Stimulated activated CD8-positive, alpha-beta memory T cell treated with anti-CD3 and anti-CD28 coated beads, Interleukin-15, amount 100 ng/mL, for 24 hours (primary cell): ENCODE results near the gene AKAP12.
"Not testable (repeated sequence)": the region's sequence is repeated elsewhere in the genome, so short reads cannot be mapped to it uniquely, and the experiment has no call there.

Experiments
- DNase-seq: peaks from one replicate; pipeline ENCODE4 v3.0.0-alpha.2; 2020; ENCODE audit warnings: low read depth

AKAP12 gene

DNA sequence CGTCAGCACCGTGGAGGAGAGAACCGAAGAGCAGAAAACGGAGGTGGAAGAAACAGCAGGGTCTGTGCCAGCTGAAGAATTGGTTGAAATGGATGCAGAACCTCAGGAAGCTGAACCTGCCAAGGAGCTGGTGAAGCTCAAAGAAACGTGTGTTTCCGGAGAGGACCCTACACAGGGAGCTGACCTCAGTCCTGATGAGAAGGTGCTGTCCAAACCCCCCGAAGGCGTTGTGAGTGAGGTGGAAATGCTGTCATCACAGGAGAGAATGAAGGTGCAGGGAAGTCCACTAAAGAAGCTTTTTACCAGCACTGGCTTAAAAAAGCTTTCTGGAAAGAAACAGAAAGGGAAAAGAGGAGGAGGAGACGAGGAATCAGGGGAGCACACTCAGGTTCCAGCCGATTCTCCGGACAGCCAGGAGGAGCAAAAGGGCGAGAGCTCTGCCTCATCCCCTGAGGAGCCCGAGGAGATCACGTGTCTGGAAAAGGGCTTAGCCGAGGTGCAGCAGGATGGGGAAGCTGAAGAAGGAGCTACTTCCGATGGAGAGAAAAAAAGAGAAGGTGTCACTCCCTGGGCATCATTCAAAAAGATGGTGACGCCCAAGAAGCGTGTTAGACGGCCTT lies 110.0 kb downstream of the AKAP12 start:
- no peak for DNase-seq

- DNase-seq = no peak
Observed at GRCh38 chr6:151350442-151351145, 110.8 kb downstream of the AKAP12 start.

- no peak for DNase-seq
Observed at GRCh38 chr6:151351146-151351700, 111.5 kb downstream of the AKAP12 start.

- no peak for DNase-seq
Observed at GRCh38 chr6:151351731-151352130, 112.0 kb downstream of the AKAP12 start.

DNA sequence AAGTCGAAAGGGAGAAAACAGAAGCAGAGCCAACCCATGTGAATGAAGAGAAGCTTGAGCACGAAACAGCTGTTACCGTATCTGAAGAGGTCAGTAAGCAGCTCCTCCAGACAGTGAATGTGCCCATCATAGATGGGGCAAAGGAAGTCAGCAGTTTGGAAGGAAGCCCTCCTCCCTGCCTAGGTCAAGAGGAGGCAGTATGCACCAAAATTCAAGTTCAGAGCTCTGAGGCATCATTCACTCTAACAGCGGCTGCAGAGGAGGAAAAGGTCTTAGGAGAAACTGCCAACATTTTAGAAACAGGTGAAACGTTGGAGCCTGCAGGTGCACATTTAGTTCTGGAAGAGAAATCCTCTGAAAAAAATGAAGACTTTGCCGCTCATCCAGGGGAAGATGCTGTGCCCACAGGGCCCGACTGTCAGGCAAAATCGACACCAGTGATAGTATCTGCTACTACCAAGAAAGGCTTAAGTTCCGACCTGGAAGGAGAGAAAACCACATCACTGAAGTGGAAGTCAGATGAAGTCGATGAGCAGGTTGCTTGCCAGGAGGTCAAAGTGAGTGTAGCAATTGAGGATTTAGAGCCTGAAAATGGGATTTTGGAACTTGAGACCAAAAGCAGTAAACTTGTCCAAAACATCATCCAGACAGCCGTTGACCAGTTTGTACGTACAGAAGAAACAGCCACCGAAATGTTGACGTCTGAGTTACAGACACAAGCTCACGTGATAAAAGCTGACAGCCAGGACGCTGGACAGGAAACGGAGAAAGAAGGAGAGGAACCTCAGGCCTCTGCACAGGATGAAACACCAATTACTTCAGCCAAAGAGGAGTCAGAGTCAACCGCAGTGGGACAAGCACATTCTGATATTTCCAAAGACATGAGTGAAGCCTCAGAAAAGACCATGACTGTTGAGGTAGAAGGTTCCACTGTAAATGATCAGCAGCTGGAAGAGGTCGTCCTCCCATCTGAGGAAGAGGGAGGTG lies 112.9 kb downstream of the AKAP12 start:
- no peak for DNase-seq

- DNase-seq = no peak
Observed at GRCh38 chr6:151353795-151354194, 114.0 kb downstream of the AKAP12 start.

DNA sequence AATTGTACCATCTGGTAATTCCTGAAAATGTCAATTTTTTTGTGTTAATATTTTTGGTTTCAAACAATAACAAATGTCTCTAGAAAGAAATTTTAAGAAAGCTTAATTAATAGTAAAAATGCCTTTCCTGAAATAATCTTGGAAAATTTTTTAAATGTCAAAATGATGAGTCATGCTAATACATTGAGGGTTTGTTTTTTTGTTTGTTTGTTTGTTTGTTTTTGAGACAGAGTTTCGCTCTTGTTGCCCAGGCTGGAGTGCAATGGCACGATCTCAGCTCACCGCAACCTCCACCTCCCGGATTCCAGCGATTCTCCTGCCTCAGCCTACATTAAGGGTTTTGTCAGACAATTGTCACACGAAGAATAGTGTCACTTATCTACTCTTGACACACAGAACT lies 117.2 kb downstream of the AKAP12 start:
- not testable (repeated sequence) for DNase-seq

DNA sequence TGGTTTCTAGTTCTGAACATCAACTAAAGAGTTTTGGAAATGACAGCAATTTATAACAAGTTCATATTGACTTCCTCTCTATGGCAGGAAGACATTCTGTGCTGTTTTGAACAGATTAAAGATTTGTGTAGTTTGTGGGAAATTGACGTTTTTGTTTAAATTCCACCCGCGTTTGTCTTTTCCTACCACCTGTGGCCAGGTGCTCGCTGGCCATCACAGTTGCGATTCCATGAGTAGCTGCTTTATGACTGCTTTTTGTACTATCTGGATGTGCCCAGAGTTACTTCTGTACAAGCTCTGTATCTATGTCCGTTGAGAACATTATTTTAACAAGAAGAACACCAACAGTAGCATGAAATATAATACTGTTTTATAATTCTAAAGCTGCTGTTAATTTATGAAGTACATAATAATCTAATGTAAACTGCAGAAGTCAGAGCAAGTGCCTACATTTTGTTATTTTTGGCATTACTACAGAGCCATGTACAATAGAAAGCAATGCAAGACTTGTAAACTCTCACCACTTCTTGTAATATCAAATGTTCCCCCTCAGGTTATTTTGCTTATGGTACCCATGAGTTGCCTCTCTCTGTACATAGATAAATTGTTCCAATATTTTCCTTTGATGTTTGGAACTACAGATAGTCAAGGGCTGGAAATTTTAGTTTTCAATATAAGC lies 118.1 kb downstream of the AKAP12 start:
- no peak for DNase-seq

DNA sequence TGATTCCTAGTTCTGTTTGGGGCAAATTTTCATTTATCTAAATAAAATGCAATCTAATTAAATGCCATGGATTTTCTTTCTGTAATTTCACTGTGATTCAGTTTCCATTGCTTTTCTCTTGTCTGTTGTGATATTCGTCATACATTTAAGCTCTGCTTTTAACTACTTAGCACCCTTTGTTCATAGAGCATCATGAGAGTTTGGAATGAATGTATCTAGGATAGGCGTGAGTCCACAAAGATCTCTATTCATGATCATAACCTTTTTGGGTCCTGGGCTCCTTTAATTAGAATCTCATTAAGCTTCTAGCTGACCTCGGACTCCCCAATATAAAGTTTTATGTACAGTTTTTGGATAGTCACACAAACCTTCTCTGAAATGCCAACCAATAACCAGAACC lies 118.7 kb downstream of the AKAP12 start:
- no peak for DNase-seq

GRCh38 chr6:151359486-151359885 lies 119.7 kb downstream of the AKAP12 start:
- no peak for DNase-seq

- no peak for DNase-seq
Observed at GRCh38 chr6:151365233-151365632, 125.5 kb downstream of the AKAP12 start.

- no peak for DNase-seq
Observed at GRCh38 chr6:151370509-151371078, 130.8 kb downstream of the AKAP12 start.

DNA sequence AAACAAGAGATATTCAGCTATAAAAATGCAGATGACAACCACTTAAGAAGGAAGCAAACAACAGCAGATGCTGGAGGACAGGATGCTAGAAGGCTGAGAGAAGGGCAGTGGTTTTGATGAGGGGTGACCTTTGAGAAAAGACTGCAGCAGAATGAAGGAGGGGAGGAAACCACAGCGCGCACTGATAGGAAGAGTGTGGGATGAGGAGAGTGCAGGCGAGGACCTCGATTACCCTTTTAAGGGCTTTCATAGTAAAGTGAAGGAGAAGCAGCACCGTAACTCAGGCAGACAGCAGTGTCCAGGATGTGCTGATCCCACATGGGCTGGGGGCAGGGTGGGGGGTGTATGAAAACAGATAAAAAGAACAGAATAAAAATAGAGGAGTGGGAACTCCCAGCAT lies 132.4 kb downstream of the AKAP12 start:
- DNase-seq = no peak

GRCh38 chr6:151374036-151374683 lies 134.4 kb downstream of the AKAP12 start:
- no peak for DNase-seq

DNA sequence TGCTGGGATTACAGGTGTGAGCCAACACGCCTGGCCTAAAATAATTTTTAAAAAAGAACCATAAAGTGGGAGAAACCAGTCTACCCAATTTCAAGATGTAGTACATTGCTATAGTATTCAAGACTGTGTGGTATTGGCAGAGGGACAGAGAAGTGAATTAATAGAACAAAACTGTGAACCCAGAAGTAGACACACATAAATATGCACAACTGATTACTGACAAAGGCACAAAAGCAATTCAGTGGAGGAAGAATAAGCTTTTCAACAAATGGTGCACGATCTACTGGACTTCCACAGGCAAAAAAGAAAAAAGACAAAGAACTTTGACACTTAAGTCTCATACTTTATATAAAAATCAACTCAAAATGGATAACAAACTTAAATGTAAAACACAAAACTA lies 136.1 kb downstream of the AKAP12 start:
- DNase-seq = no peak

- no peak for DNase-seq
Observed at GRCh38 chr6:151376440-151376839, 136.7 kb downstream of the AKAP12 start.

DNA sequence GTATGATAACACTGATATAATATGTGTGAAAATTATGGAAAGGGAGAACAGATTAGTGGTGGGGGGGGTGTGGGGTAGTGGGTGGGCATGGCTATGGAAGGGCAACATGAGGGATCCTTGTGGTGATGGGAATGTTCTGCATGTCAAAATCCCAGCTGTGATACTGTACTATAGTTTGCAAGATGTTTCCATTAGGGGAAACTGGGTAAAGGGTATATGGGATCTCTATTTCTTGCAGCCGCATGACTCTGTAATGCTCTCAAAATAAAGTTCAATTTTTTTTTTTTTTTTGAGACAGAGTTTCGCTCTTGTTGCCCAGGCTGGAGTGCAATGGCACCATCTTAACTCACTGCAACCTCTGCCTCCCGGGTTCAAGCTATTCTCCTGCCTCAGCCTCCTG lies 137.3 kb downstream of the AKAP12 start:
- DNase-seq = no peak

DNA sequence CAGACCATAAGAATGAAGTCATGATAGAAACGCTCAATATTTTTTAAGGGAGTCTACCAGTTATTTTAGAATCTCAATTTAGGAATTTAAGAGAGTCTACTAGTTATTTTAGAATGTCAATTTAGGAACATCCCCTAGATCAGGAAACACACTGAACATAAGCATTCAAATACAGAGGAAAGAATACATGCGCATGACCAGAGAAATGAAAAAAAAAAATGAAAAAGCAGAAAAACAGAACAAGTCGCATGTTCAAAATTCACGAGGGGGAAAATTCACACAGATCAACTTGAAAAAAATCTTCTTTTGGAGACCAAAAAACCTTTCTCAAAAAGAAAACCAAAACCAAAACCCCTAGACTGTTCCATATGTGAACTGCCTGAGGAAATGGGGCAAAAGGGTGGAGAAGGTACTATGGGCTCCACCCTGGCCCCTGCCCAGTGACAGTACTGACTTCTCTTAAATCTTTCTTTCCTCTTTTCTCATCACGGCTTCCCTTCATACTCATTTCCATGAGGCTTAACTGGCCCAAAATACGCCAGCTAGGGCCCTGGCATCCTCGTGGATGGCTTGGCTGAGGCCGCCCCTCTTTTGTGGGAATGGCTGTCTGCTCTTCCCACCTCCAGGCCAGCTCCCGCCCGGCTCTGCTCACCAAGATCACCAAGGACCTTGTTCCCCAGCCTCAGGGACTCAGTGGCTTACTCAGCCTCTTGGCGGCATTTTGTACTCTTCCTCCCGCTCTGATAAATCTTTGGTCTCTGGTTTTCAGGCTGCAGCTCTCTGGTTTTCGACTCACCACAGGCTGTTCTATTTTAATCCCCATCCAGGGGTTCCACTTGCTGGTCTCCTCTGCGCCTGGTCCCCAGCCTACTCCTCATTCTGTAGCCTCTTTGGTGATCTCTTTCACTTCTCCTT lies 140.4 kb downstream of the AKAP12 start:
- no peak for DNase-seq

GRCh38 chr6:151380848-151381205 lies 141.1 kb downstream of the AKAP12 start:
- DNase-seq = no peak

DNA sequence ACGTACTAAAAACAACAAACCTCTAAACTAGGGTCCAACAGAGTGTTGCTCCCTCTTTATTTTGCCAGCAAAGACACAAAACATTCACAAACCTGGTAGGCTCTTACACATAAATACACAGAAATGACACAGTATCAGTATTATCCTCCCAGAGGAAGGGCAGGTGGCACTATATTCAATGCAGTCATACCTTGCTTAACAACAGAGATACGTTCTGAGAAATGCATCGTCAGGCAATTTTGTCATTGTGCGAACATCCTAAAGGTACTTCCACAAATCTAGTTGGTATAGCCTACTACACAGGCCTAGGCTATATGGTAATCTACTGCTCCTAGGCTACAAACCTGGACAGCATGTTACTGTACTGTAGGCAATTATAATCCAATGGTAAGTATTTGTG lies 142.0 kb downstream of the AKAP12 start:
- DNase-seq = no peak
